ENCODE measurements around the gene CAMK2B. TPM values are rescaled to one million over a fixed set of nuclear protein-coding genes. Genes with fewer than 3 reads are reported as not detected.

The CAMK2B gene
- 0.45 and 2.1 TPM in 2 replicates for polyA plus RNA-seq (2014; cell fraction: cytosol; rRNA removed)
- 0.59 and 3.4 TPM in 2 replicates for polyA plus RNA-seq (2014; cell fraction: nucleus; rRNA removed)

- DNase-seq (ENCODE audit: low spot score) = no peak
Measured at GRCh38 chr7:44325201-44325671, at the start of gene CAMK2B. Gene CAMK2B, minus strand, starts transcription at chr7:44325594. Its CDS starts 173 bp downstream, at chr7:44325421.

- no peak for DNase-seq (ENCODE audit: low spot score)
Measured at GRCh38 chr7:44374007-44374763, 48.8 kb upstream of the CAMK2B start.

GRCh38 chr7:44373418-44373740 is 48.0 kb upstream of the CAMK2B start:
- DNase-seq (ENCODE audit: low spot score) = no peak

- no peak for DNase-seq (ENCODE audit: low spot score)
Measured at GRCh38 chr7:44372560-44373417, 47.4 kb upstream of the CAMK2B start.

- no peak for DNase-seq (ENCODE audit: low spot score)
Measured at GRCh38 chr7:44368885-44369284, 43.5 kb upstream of the CAMK2B start.

GRCh38 chr7:44368455-44368854 is 43.1 kb upstream of the CAMK2B start:
- DNase-seq (ENCODE audit: low spot score) = no peak

GRCh38 chr7:44367475-44368043 is 42.2 kb upstream of the CAMK2B start:
- DNase-seq (ENCODE audit: low spot score) = no peak

- no peak for DNase-seq (ENCODE audit: low spot score)
Measured at GRCh38 chr7:44366986-44367385, 41.6 kb upstream of the CAMK2B start.

- DNase-seq (ENCODE audit: low spot score) = no peak
Measured at GRCh38 chr7:44353668-44354067, 28.3 kb upstream of the CAMK2B start.

GRCh38 chr7:44348851-44349781 is 23.7 kb upstream of the CAMK2B start:
- DNase-seq (ENCODE audit: low spot score) = no peak

- DNase-seq (ENCODE audit: low spot score) = peak; percentile 37
Measured at GRCh38 chr7:44348300-44348699, 22.9 kb upstream of the CAMK2B start.

GRCh38 chr7:44347546-44348114 is 22.2 kb upstream of the CAMK2B start:
- no peak for DNase-seq (ENCODE audit: low spot score)

GRCh38 chr7:44346063-44346462 is 20.7 kb upstream of the CAMK2B start:
- DNase-seq (ENCODE audit: low spot score) = no peak

GRCh38 chr7:44341401-44341800 is 16.0 kb upstream of the CAMK2B start:
- DNase-seq (ENCODE audit: low spot score) = no peak

GRCh38 chr7:44338600-44338999 is 13.2 kb upstream of the CAMK2B start:
- no peak for DNase-seq (ENCODE audit: low spot score)

- DNase-seq (ENCODE audit: low spot score) = no peak
Measured at GRCh38 chr7:44336491-44336890, 11.1 kb upstream of the CAMK2B start.

- no peak for DNase-seq (ENCODE audit: low spot score)
Measured at GRCh38 chr7:44335184-44335583, 9.8 kb upstream of the CAMK2B start.

- no peak for DNase-seq (ENCODE audit: low spot score)
Measured at GRCh38 chr7:44334734-44335097, 9.3 kb upstream of the CAMK2B start.

GRCh38 chr7:44333911-44334733 is 8.7 kb upstream of the CAMK2B start:
- no peak for DNase-seq (ENCODE audit: low spot score)

GRCh38 chr7:44331682-44332081 is 6.3 kb upstream of the CAMK2B start:
- DNase-seq (ENCODE audit: low spot score) = no peak

All from SK-N-DZ (cell line).